GM12865 (cell line): ENCODE data around the gene PCSK9.

Source experiments
- DNase-seq: peaks from one replicate; pipeline ENCODE4 v3.0.0; 2010; ENCODE audit warnings: low read depth
- H3K4me3 ChIP-seq: 2 replicates; pipeline ENCODE4 v1.5.1; 2011; ENCODE audit warnings: mild to moderate bottlenecking, low read depth, low read length, control low read depth
- CTCF ChIP-seq: IDR thresholded peaks from 2 replicates; pipeline ENCODE4 v1.5.1; 2011; ENCODE audit warnings: low read length, control low read depth, low read depth, inconsistent platforms; ENCODE audit not compliant: insufficient read depth; ENCODE audit errors: missing control alignments

Gene PCSK9

GRCh38 chr1:55074455-55074854 lies 35.1 kb downstream of the PCSK9 start:
- no peak for TF ChIP-seq CTCF
- H3K4me3 ChIP-seq: no peak overlapping the region
- no peak for DNase-seq

GRCh38 chr1:55076356-55076755 lies 37.0 kb downstream of the PCSK9 start:
- H3K4me3 ChIP-seq: no peak overlapping the region
- no peak for DNase-seq
- TF ChIP-seq CTCF: no peak

- no peak overlapping the region for H3K4me3 ChIP-seq
- no peak for DNase-seq
- TF ChIP-seq CTCF: no peak
These were observed 39.1 kb downstream of the PCSK9 start for GRCh38 chr1:55078470-55078869.

GRCh38 chr1:55079651-55080050 lies 40.3 kb downstream of the PCSK9 start:
- TF ChIP-seq CTCF: no peak
- DNase-seq: no peak
- H3K4me3 ChIP-seq: no peak overlapping the region

- DNase-seq: no peak
These were observed 42.0 kb downstream of the PCSK9 start for GRCh38 chr1:55081188-55081904.

GRCh38 chr1:55081905-55082296 lies 42.6 kb downstream of the PCSK9 start:
- H3K4me3 ChIP-seq: no peak overlapping the region
- TF ChIP-seq CTCF: no peak
- no peak for DNase-seq

More at GRCh38 chr1:55081188-55081904, 42.0 kb downstream of the PCSK9 start:
- H3K4me3 ChIP-seq: no peak overlapping the region
- no peak for TF ChIP-seq CTCF

- H3K4me3 ChIP-seq: no peak overlapping the region
- no peak for TF ChIP-seq CTCF
- DNase-seq: no peak
These were observed 44.9 kb downstream of the PCSK9 start for GRCh38 chr1:55084257-55084656.
